ENCODE data around the gene CEP68.

GRCh38 chr2:65081232-65081685 lies 25.0 kb downstream of the CEP68 start:
- TF ChIP-seq POLR2AphosphoS5 (IDR thresholded peaks at IDR 0.05) (no peak), CTCF (IDR thresholded peaks at IDR 0.05) (no peak), POLR2A (IDR thresholded peaks at IDR 0.05) (no peak)
